GM23338 (cell line): ENCODE data around the gene EVC2. TPM values are rescaled to one million over a fixed set of nuclear protein-coding genes. Genes with fewer than 3 reads are reported as not detected.

Experiments used
- ATAC-seq: fragments of 200-7000 bp; cut with Tn5 transposase; 3 replicates; pipeline ENCODE4 v1.9.1; 2020
- DNase-seq: peaks from one replicate; pipeline ENCODE4 v3.0.0-alpha.2; 2015; ENCODE audit warnings: low spot score
- H2AFZ ChIP-seq: fragments of 200-600 bp; sonication (generic); 2 replicates; pipeline ENCODE4 v1.8.0; 2016; ENCODE audit warnings: antibody characterized with exemption, mild to moderate bottlenecking, moderate library complexity
- H3F3A ChIP-seq: fragments of 200-600 bp; sonication (generic); replicated peaks from 2 replicates; pipeline ENCODE4 v1.8.0; 2017; ENCODE audit warnings: antibody characterized with exemption, mixed run types, low read depth
- H3K27ac ChIP-seq: fragments of 200-600 bp; sonication (generic); 2 replicates; pipeline ENCODE4 v1.6.1; 2016; ENCODE audit warnings: low read depth
- H3K27me3 ChIP-seq: fragments of 200-600 bp; sonication (generic); 2 replicates; pipeline ENCODE4 v1.8.0; 2016; ENCODE audit warnings: mild to moderate bottlenecking, mixed run types, moderate library complexity; ENCODE audit not compliant: insufficient read depth
- H3K36me3 ChIP-seq: fragments of 200-600 bp; sonication (generic); 2 replicates; pipeline ENCODE4 v1.8.0; 2016; ENCODE audit warnings: mild to moderate bottlenecking; ENCODE audit not compliant: insufficient read depth
- H3K4me1 ChIP-seq: fragments of 200-600 bp; sonication (generic); 2 replicates; pipeline ENCODE4 v1.8.0; 2016; ENCODE audit warnings: mild to moderate bottlenecking, moderate library complexity; ENCODE audit not compliant: insufficient read depth
- H3K4me2 ChIP-seq: fragments of 200-600 bp; sonication (generic); 2 replicates; pipeline ENCODE4 v1.7.1; 2017; ENCODE audit warnings: mixed run types
- H3K4me3 ChIP-seq: fragments of 200-600 bp; sonication (generic); 2 replicates; pipeline ENCODE4 v1.6.1; 2016; ENCODE audit warnings: mixed run types
- H3K79me2 ChIP-seq: fragments of 200-600 bp; sonication (generic); replicated peaks from 2 replicates; pipeline ENCODE4 v1.8.0; 2017; ENCODE audit warnings: mild to moderate bottlenecking; ENCODE audit not compliant: insufficient read depth
- H3K9me2 ChIP-seq: fragments of 200-600 bp; sonication (generic); 2 replicates; pipeline ENCODE4 v1.8.0; 2017; ENCODE audit not compliant: insufficient read depth
- H4K20me1 ChIP-seq: fragments of 200-600 bp; sonication (generic); replicated peaks from 2 replicates; pipeline ENCODE4 v1.8.0; 2017; ENCODE audit warnings: mild to moderate bottlenecking; ENCODE audit not compliant: insufficient read depth
- H3K27ac Mint-ChIP-seq: 2 replicates; pipeline ENCODE4 v1.8.0; 2020; ENCODE audit warnings: inconsistent platforms, mild to moderate bottlenecking, moderate library complexity, mixed read lengths
- H3K27me3 Mint-ChIP-seq: 3 replicates; pipeline ENCODE4 v1.8.0; 2022; ENCODE audit warnings: low read depth, mild to moderate bottlenecking, moderate library complexity, mixed read lengths, inconsistent platforms; ENCODE audit not compliant: insufficient read depth, poor library complexity
- H3K36me3 Mint-ChIP-seq: 3 replicates; pipeline ENCODE4 v1.8.0; 2021; ENCODE audit warnings: low read depth, mild to moderate bottlenecking, inconsistent platforms, moderate library complexity, mixed read lengths
- H3K4me1 Mint-ChIP-seq: 3 replicates; pipeline ENCODE4 v1.8.0; 2020; ENCODE audit warnings: mild to moderate bottlenecking, inconsistent platforms, mixed read lengths
- H3K4me3 Mint-ChIP-seq: 3 replicates; pipeline ENCODE4 v1.8.0; 2021; ENCODE audit warnings: moderate library complexity, mild to moderate bottlenecking, inconsistent platforms, mixed read lengths
- H3K9me3 Mint-ChIP-seq: 3 replicates; pipeline ENCODE4 v1.8.0; 2020; ENCODE audit warnings: moderate library complexity, mild to moderate bottlenecking, inconsistent platforms, mixed read lengths
- EZH2phosphoT487 ChIP-seq: fragments of 200-600 bp; sonication (generic); IDR thresholded peaks from one replicate; pipeline ENCODE4 v1.8.1; 2018; ENCODE audit warnings: antibody characterized with exemption; ENCODE audit not compliant: unreplicated experiment
- JUNB ChIP-seq: IDR thresholded peaks from one replicate; pipeline ENCODE4 v1.6.1; 2016; ENCODE audit warnings: antibody characterized with exemption; ENCODE audit not compliant: unreplicated experiment
- NANOG ChIP-seq: IDR thresholded peaks from 2 replicates; pipeline ENCODE4 v1.6.1; 2016; ENCODE audit warnings: antibody characterized with exemption, borderline replicate concordance
- POLR2AphosphoS5 ChIP-seq: IDR thresholded peaks from 2 replicates; pipeline ENCODE4 v1.6.1; 2016; ENCODE audit warnings: antibody characterized with exemption, low read depth
- REST ChIP-seq: IDR thresholded peaks from one replicate; pipeline ENCODE4 v1.6.1; 2018; ENCODE audit warnings: antibody characterized with exemption; ENCODE audit not compliant: unreplicated experiment
- STAT1 ChIP-seq: IDR thresholded peaks from one replicate; pipeline ENCODE4 v1.6.1; 2016; ENCODE audit warnings: antibody characterized with exemption; ENCODE audit not compliant: unreplicated experiment
- polyA plus RNA-seq: library from polyadenylated mRNA; unstranded; fragments of >200 nt; fragmentation: Nextera tagmentation; extraction: Ambion mirVana; gene quantifications from 2 replicates; pipeline ENCODE4 v1.2.1, GENCODE V29; 2016
- total RNA-seq: library from RNA; depleted of rRNA; stranded (reverse); fragments of >200 nt; shearing (Covaris generic); gene quantifications from 2 replicates; pipeline ENCODE4 v1.2.3, GENCODE V29; 2014
- TF ChIP-seq, protein P1 (sequence below): IDR thresholded peaks from 2 replicates; pipeline ENCODE4 v1.6.1; 2016; ENCODE audit warnings: antibody characterized with exemption
- TF ChIP-seq, protein P2 (sequence below): fragments of 250-450 bp; sonication (Bioruptor Pico); IDR thresholded peaks from 2 replicates; pipeline ENCODE4 v1.5.0; 2020; ENCODE audit warnings: mild to moderate bottlenecking, moderate library complexity

Gene EVC2
- total and polyA plus RNA-seq, 2 experiments from 2014 or later = 3.4 to 11.5 TPM

DNA sequence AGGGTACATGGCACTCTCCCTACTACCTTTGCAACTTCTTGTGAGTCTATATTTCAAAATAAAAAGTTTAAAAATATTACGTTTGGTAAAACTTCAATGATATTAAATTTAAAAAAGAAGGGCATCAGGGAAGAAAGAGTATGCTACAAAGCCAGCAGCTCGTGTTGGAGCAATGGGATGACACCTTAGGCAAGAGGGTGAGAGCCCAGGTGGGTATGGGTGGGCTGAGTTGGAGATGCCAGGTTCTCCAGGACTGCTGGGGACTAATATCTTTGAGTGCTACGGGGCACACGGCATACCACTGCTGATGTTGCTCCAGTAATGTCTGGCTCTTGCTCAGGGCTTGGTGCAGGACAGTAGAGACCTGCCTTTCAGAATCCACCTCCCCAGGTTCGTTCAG is 132.4 kb downstream of the EVC2 start (continued):
- no peak for TF ChIP-seq REST
- no peak for TF ChIP-seq NANOG
- no peak for TF ChIP-seq STAT1
- TF ChIP-seq, protein P1, sequence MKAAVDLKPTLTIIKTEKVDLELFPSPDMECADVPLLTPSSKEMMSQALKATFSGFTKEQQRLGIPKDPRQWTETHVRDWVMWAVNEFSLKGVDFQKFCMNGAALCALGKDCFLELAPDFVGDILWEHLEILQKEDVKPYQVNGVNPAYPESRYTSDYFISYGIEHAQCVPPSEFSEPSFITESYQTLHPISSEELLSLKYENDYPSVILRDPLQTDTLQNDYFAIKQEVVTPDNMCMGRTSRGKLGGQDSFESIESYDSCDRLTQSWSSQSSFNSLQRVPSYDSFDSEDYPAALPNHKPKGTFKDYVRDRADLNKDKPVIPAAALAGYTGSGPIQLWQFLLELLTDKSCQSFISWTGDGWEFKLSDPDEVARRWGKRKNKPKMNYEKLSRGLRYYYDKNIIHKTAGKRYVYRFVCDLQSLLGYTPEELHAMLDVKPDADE = no peak
- no peak for TF ChIP-seq POLR2AphosphoS5
- no peak for TF ChIP-seq JUNB

DNA sequence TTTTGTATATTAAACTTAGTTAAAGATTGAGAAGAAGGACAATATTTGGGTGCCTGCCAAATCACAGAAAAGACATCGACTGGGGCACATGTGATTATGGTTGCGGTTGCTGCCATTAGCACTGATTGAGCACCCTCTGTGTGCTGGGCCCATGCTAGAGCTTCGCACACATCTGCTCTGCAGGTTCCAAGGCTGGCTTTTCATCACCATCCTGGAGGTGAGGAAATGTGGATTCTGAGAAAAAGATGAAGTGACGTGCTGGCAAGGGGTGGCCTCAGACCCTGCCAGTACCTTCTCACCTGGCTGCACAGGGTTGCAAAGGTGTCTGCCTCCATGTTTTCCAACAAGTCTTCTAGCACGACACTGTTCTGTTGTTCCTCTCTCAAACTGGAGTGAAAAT is 134.0 kb downstream of the EVC2 start:
- Mint-ChIP-seq H3K9me3 (no peaks in the 10 kb centered on the region), H3K36me3 (peaks cover 28% of the 10 kb centered on the region), H3K4me1 (peaks cover 4% of the 10 kb centered on the region), H3K27me3 (peaks cover 7% of the 10 kb centered on the region), H3K27ac (no peak overlapping the region), H3K4me3 (no peak overlapping the region)
- no peak overlapping the region for H3K27ac ChIP-seq
- no peaks in the 10 kb centered on the region for H3K4me1 ChIP-seq
- H3F3A ChIP-seq = no peaks in the 10 kb centered on the region
- no peaks in the 10 kb centered on the region for H3K27me3 ChIP-seq
- no peaks in the 10 kb centered on the region; the same call in 1 of the 2 replicates for H3K36me3 ChIP-seq
- no peak overlapping the region for H2AFZ ChIP-seq
- DNase-seq = no peak
- H3K79me2 ChIP-seq = no peaks in the 10 kb centered on the region
- H3K4me3 ChIP-seq = no peak overlapping the region
- H4K20me1 ChIP-seq = no peaks in the 10 kb centered on the region
- no peak for ATAC-seq
- no peak for TF ChIP-seq EZH2phosphoT487
- TF ChIP-seq POLR2AphosphoS5 = no peak
- no peak for TF ChIP-seq REST
- TF ChIP-seq, protein P2, sequence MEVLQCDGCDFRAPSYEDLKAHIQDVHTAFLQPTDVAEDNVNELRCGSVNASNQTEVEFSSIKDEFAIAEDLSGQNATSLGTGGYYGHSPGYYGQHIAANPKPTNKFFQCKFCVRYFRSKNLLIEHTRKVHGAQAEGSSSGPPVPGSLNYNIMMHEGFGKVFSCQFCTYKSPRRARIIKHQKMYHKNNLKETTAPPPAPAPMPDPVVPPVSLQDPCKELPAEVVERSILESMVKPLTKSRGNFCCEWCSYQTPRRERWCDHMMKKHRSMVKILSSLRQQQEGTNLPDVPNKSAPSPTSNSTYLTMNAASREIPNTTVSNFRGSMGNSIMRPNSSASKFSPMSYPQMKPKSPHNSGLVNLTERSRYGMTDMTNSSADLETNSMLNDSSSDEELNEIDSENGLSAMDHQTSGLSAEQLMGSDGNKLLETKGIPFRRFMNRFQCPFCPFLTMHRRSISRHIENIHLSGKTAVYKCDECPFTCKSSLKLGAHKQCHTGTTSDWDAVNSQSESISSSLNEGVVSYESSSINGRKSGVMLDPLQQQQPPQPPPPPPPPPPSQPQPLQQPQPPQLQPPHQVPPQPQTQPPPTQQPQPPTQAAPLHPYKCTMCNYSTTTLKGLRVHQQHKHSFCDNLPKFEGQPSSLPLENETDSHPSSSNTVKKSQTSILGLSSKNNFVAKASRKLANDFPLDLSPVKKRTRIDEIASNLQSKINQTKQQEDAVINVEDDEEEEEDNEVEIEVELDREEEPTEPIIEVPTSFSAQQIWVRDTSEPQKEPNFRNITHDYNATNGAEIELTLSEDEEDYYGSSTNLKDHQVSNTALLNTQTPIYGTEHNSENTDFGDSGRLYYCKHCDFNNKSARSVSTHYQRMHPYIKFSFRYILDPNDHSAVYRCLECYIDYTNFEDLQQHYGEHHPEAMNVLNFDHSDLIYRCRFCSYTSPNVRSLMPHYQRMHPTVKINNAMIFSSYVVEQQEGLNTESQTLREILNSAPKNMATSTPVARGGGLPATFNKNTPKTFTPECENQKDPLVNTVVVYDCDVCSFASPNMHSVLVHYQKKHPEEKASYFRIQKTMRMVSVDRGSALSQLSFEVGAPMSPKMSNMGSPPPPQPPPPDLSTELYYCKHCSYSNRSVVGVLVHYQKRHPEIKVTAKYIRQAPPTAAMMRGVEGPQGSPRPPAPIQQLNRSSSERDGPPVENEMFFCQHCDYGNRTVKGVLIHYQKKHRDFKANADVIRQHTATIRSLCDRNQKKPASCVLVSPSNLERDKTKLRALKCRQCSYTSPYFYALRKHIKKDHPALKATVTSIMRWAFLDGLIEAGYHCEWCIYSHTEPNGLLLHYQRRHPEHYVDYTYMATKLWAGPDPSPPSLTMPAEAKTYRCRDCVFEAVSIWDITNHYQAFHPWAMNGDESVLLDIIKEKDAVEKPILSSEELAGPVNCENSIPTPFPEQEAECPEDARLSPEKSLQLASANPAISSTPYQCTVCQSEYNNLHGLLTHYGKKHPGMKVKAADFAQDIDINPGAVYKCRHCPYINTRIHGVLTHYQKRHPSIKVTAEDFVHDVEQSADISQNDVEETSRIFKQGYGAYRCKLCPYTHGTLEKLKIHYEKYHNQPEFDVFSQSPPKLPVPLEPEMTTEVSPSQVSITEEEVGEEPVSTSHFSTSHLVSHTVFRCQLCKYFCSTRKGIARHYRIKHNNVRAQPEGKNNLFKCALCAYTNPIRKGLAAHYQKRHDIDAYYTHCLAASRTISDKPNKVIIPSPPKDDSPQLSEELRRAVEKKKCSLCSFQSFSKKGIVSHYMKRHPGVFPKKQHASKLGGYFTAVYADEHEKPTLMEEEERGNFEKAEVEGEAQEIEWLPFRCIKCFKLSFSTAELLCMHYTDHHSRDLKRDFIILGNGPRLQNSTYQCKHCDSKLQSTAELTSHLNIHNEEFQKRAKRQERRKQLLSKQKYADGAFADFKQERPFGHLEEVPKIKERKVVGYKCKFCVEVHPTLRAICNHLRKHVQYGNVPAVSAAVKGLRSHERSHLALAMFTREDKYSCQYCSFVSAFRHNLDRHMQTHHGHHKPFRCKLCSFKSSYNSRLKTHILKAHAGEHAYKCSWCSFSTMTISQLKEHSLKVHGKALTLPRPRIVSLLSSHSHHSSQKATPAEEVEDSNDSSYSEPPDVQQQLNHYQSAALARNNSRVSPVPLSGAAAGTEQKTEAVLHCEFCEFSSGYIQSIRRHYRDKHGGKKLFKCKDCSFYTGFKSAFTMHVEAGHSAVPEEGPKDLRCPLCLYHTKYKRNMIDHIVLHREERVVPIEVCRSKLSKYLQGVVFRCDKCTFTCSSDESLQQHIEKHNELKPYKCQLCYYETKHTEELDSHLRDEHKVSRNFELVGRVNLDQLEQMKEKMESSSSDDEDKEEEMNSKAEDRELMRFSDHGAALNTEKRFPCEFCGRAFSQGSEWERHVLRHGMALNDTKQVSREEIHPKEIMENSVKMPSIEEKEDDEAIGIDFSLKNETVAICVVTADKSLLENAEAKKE (CRISPR knock-in tag) = no peak
- H3K9me2 ChIP-seq = no peaks in the 10 kb centered on the region
- H3K4me2 ChIP-seq = no peak overlapping the region
